GM18517 (cell line): ENCODE results near the gene FBN2.

ENCODE experiments used
- ATAC-seq: cut with Tn5 transposase; IDR thresholded peaks from one replicate; pipeline ENCODE4 v1.9.1; 2021; ENCODE audit warnings: mild to moderate bottlenecking, moderate library complexity; ENCODE audit not compliant: unreplicated experiment

Gene FBN2

GRCh38 chr5:128538000-128538249 is at the start of gene FBN2:
FBN2 (minus strand) TSS chr5:128538245; CDS start chr5:128537603, 642 bp downstream.
- ATAC-seq = no peak

GRCh38 chr5:128587275-128587674 is 49.2 kb upstream of the FBN2 start:
- ATAC-seq = no peak

- no peak for ATAC-seq
Measured at GRCh38 chr5:128586848-128587247, 48.8 kb upstream of the FBN2 start.

GRCh38 chr5:128579639-128580038 is 41.6 kb upstream of the FBN2 start:
- no peak for ATAC-seq

GRCh38 chr5:128579093-128579492 is 41.0 kb upstream of the FBN2 start:
- no peak for ATAC-seq

- ATAC-seq = no peak
Measured at GRCh38 chr5:128574041-128574440, 36.0 kb upstream of the FBN2 start.

- no peak for ATAC-seq
Measured at GRCh38 chr5:128572930-128573319, 34.9 kb upstream of the FBN2 start.

- no peak for ATAC-seq
Measured at GRCh38 chr5:128572051-128572929, 34.2 kb upstream of the FBN2 start.

- ATAC-seq = no peak
Measured at GRCh38 chr5:128566178-128566577, 28.1 kb upstream of the FBN2 start.

GRCh38 chr5:128559300-128560297 is 21.6 kb upstream of the FBN2 start:
- ATAC-seq = no peak

- no peak for ATAC-seq
Measured at GRCh38 chr5:128553747-128554146, 15.7 kb upstream of the FBN2 start.

GRCh38 chr5:128551476-128551875 is 13.4 kb upstream of the FBN2 start:
- no peak for ATAC-seq

GRCh38 chr5:128549496-128549895 is 11.5 kb upstream of the FBN2 start:
- no peak for ATAC-seq

- no peak for ATAC-seq
Measured at GRCh38 chr5:128546658-128547281, 8.7 kb upstream of the FBN2 start.

- no peak for ATAC-seq
Measured at GRCh38 chr5:128541385-128541784, 3.3 kb upstream of the FBN2 start.

- ATAC-seq = no peak
Measured at GRCh38 chr5:128539038-128539429, 989 bp upstream of the FBN2 start.

GRCh38 chr5:128538250-128539037 is 399 bp upstream of the FBN2 start:
- no peak for ATAC-seq

- no peak for ATAC-seq
Measured at GRCh38 chr5:128537221-128537999, 635 bp downstream of the FBN2 start.

GRCh38 chr5:128536254-128537220 is 1.5 kb downstream of the FBN2 start:
- no peak for ATAC-seq
